Smooth muscle cell (in vitro differentiated cells): ENCODE results near the gene SYNGR2. TPM values are rescaled to one million over a fixed set of nuclear protein-coding genes. Genes with fewer than 3 reads are reported as not detected.

Experiments
- DNase-seq: peaks from one replicate; lab custom pipeline; 2025; ENCODE audit not compliant: unreplicated experiment; lab: John Stamatoyannopoulos, UW
- H2AFZ ChIP-seq: fragments of 200-600 bp; sonication (generic); 2 replicates; pipeline ENCODE4 v1.6.0; 2016; ENCODE audit warnings: antibody characterized with exemption, low read depth, mild to moderate bottlenecking
- H3F3A ChIP-seq: fragments of 200-600 bp; sonication (generic); 2 replicates; pipeline ENCODE4 v1.6.0; 2017; ENCODE audit warnings: antibody characterized with exemption, low read depth
- H3K27ac ChIP-seq: fragments of 200-600 bp; sonication (generic); 2 replicates; pipeline ENCODE4 v1.5.1; 2016; ENCODE audit warnings: low read depth, mild to moderate bottlenecking
- H3K27me3 ChIP-seq: fragments of 200-600 bp; sonication (generic); 2 replicates; pipeline ENCODE4 v1.6.1; 2016; ENCODE audit warnings: low read depth, mild to moderate bottlenecking
- H3K36me3 ChIP-seq: fragments of 200-600 bp; sonication (generic); 2 replicates; pipeline ENCODE4 v1.5.1; 2016; ENCODE audit warnings: low read depth
- H3K4me1 ChIP-seq: fragments of 200-600 bp; sonication (generic); 2 replicates; pipeline ENCODE4 v1.5.1; 2016; ENCODE audit warnings: low read depth
- H3K4me2 ChIP-seq: fragments of 200-600 bp; sonication (generic); 2 replicates; pipeline ENCODE4 v1.6.0; 2016; ENCODE audit warnings: mild to moderate bottlenecking
- H3K4me3 ChIP-seq: fragments of 200-600 bp; sonication (generic); 2 replicates; pipeline ENCODE4 v1.5.1; 2016; ENCODE audit warnings: mild to moderate bottlenecking
- H3K79me2 ChIP-seq: fragments of 200-600 bp; sonication (generic); 2 replicates; pipeline ENCODE4 v1.6.0; 2016; ENCODE audit warnings: low read depth, mild to moderate bottlenecking
- H3K9ac ChIP-seq: fragments of 200-600 bp; sonication (generic); 2 replicates; pipeline ENCODE4 v1.6.0; 2016; ENCODE audit warnings: low read depth
- H3K9me3 ChIP-seq: fragments of 200-600 bp; sonication (generic); replicated peaks from 2 replicates; pipeline ENCODE4 v1.5.1; 2016; ENCODE audit warnings: low read depth
- H4K20me1 ChIP-seq: fragments of 200-600 bp; sonication (generic); 2 replicates; pipeline ENCODE4 v1.6.0; 2016; ENCODE audit warnings: low read depth
- CTCF ChIP-seq: fragments of 200-600 bp; sonication (generic); IDR thresholded peaks from 2 replicates; pipeline ENCODE4 v1.5.1; 2017; ENCODE audit warnings: borderline replicate concordance, mild to moderate bottlenecking, antibody characterized with exemption; ENCODE audit not compliant: insufficient read depth, poor library complexity, severe bottlenecking
- WGBS: methylation state at CpG from one replicate; pipeline ENCODE4 v1.1.7; 2016; ENCODE audit warnings: low lambda C conversion rate; 5-methylcytosine and 5-hydroxymethylcytosine counted together
- polyA plus RNA-seq: library from polyadenylated mRNA; unstranded; fragments of >200 nt; fragmentation: Nextera tagmentation; extraction: Ambion mirVana; gene quantifications from 2 replicates; pipeline ENCODE4 v1.2.1, GENCODE V29; 2016
- total RNA-seq: library from RNA; depleted of rRNA; stranded (reverse); fragments of >200 nt; gene quantifications from 2 replicates; pipeline ENCODE4 v1.2.3, GENCODE V29; 2014

Gene SYNGR2
- total and polyA plus RNA-seq, 2 experiments from 2014 or later: 46.1 to 64.7 TPM

- H3K27me3 ChIP-seq: no peaks in the 10 kb centered on the region
- no peaks in the 10 kb centered on the region for H3K36me3 ChIP-seq
- no peak overlapping the region for H3K4me2 ChIP-seq
- no peak overlapping the region for H3K4me3 ChIP-seq
- no peaks in the 10 kb centered on the region for H3K9me3 ChIP-seq
- H4K20me1 ChIP-seq: no peaks in the 10 kb centered on the region
- no peak overlapping the region for H2AFZ ChIP-seq
- no peaks in the 10 kb centered on the region for H3K79me2 ChIP-seq
- no peaks in the 10 kb centered on the region for H3F3A ChIP-seq
- TF ChIP-seq CTCF: no peak
- no peaks in the 10 kb centered on the region for H3K4me1 ChIP-seq
- no peak for DNase-seq
- H3K9ac ChIP-seq: no peak overlapping the region
- WGBS: 89% methylated on average over 14 of the region's 14 CpGs
- no peak overlapping the region for H3K27ac ChIP-seq
Observed at GRCh38 chr17:78148286-78149016, 19.9 kb upstream of the SYNGR2 start.

GRCh38 chr17:78151514-78152008 is 16.8 kb upstream of the SYNGR2 start:
- no peak for DNase-seq
- 64% methylated on average over 7 of the region's 7 CpGs for WGBS
- H3K27ac ChIP-seq: no peak overlapping the region

GRCh38 chr17:78154903-78155811 is 13.2 kb upstream of the SYNGR2 start:
- no peak overlapping the region for H3K27ac ChIP-seq
- 84% methylated on average over 11 of the region's 11 CpGs for WGBS

More at GRCh38 chr17:78151514-78152008, 16.8 kb upstream of the SYNGR2 start:
- H3K4me1 ChIP-seq: no peaks in the 10 kb centered on the region
- H3K9ac ChIP-seq: no peak overlapping the region
- no peak overlapping the region for H3K4me3 ChIP-seq
- H3K4me2 ChIP-seq: no peak overlapping the region
- H3K27me3 ChIP-seq: no peaks in the 10 kb centered on the region
- no peaks in the 10 kb centered on the region for H3K36me3 ChIP-seq
- no peaks in the 10 kb centered on the region for H3K9me3 ChIP-seq
- no peaks in the 10 kb centered on the region for H3F3A ChIP-seq
- H3K79me2 ChIP-seq: no peaks in the 10 kb centered on the region
- H2AFZ ChIP-seq: no peak overlapping the region
- TF ChIP-seq CTCF: no peak
- H4K20me1 ChIP-seq: no peaks in the 10 kb centered on the region

More at GRCh38 chr17:78154903-78155811, 13.2 kb upstream of the SYNGR2 start:
- Histone ChIP-seq H3K79me2 (no peaks in the 10 kb centered on the region), H2AFZ (no peak overlapping the region), H4K20me1 (no peaks in the 10 kb centered on the region), H3K36me3 (no peaks in the 10 kb centered on the region), H3K27me3 (no peaks in the 10 kb centered on the region), H3K4me2 (no peak overlapping the region), H3K4me1 (no peaks in the 10 kb centered on the region), H3K9me3 (no peaks in the 10 kb centered on the region), H3K9ac (no peak overlapping the region), H3K4me3 (no peak overlapping the region), H3F3A (peaks cover 4% of the 10 kb centered on the region)
- DNase-seq: no peak
- no peak for TF ChIP-seq CTCF
